ENCODE measurements around the gene NTM.

DNA sequence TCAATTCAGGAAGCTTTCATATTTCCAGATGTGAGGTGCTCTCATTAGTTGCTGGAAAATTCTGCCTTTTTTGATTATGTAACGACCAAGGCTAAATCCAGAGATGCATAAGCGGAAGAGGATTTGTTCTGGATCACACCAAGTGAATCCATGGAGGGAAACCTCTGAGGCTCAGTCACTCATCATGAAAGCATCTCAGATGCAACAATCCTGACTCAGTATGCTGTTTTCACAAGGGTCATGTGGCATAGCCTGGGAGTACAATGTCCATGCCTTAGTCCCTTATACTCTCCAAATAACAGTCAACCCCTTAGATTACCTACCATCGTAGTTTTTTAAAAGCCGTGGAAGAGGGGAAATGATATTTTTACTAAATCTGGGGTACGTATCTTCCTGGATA lies 445.6 kb downstream of the NTM start:
- TF ChIP-seq, protein P1, sequence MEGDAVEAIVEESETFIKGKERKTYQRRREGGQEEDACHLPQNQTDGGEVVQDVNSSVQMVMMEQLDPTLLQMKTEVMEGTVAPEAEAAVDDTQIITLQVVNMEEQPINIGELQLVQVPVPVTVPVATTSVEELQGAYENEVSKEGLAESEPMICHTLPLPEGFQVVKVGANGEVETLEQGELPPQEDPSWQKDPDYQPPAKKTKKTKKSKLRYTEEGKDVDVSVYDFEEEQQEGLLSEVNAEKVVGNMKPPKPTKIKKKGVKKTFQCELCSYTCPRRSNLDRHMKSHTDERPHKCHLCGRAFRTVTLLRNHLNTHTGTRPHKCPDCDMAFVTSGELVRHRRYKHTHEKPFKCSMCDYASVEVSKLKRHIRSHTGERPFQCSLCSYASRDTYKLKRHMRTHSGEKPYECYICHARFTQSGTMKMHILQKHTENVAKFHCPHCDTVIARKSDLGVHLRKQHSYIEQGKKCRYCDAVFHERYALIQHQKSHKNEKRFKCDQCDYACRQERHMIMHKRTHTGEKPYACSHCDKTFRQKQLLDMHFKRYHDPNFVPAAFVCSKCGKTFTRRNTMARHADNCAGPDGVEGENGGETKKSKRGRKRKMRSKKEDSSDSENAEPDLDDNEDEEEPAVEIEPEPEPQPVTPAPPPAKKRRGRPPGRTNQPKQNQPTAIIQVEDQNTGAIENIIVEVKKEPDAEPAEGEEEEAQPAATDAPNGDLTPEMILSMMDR (IDR thresholded peaks at IDR 0.05) = no peak
- no peak for TF ChIP-seq POLR2A (IDR thresholded peaks at IDR 0.05)

Data from Peyer's patch (tissue), 4 donors.